NB4 (cell line): Measurements from ENCODE around the gene ANKRD11.

ENCODE experiments used
- DNase-seq: peaks from one replicate; pipeline ENCODE4 v3.0.0; 2010; ENCODE audit warnings: low read depth
- H3K4me3 ChIP-seq: one replicate; pipeline ENCODE4 v1.5.1; 2011; ENCODE audit warnings: mild to moderate bottlenecking, low read depth, low read length, moderate library complexity
- MYC ChIP-seq: IDR thresholded peaks from 2 replicates; pipeline ENCODE4 v1.6.1; 2011; ENCODE audit warnings: low read depth, low read length
- POLR2A ChIP-seq: IDR thresholded peaks from 2 replicates; pipeline ENCODE4 v1.6.1; 2011; ENCODE audit warnings: mild to moderate bottlenecking; ENCODE audit not compliant: insufficient read length; ENCODE audit errors: extremely low read depth
- TF ChIP-seq, protein P1 (sequence below): IDR thresholded peaks from 2 replicates; pipeline ENCODE4 v1.6.1; 2011; ENCODE audit warnings: low read depth, low read length
- TF ChIP-seq, protein P2 (sequence below): IDR thresholded peaks from one replicate; pipeline ENCODE4 v1.5.1; 2012; ENCODE audit warnings: low read depth, low read length

ANKRD11 gene

GRCh38 chr16:89288966-89289365, 201.4 kb downstream of the ANKRD11 start:
- no peak for DNase-seq
- no peak for TF ChIP-seq MYC
- TF ChIP-seq, protein P1, sequence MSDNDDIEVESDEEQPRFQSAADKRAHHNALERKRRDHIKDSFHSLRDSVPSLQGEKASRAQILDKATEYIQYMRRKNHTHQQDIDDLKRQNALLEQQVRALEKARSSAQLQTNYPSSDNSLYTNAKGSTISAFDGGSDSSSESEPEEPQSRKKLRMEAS = no peak
- TF ChIP-seq, protein P2, sequence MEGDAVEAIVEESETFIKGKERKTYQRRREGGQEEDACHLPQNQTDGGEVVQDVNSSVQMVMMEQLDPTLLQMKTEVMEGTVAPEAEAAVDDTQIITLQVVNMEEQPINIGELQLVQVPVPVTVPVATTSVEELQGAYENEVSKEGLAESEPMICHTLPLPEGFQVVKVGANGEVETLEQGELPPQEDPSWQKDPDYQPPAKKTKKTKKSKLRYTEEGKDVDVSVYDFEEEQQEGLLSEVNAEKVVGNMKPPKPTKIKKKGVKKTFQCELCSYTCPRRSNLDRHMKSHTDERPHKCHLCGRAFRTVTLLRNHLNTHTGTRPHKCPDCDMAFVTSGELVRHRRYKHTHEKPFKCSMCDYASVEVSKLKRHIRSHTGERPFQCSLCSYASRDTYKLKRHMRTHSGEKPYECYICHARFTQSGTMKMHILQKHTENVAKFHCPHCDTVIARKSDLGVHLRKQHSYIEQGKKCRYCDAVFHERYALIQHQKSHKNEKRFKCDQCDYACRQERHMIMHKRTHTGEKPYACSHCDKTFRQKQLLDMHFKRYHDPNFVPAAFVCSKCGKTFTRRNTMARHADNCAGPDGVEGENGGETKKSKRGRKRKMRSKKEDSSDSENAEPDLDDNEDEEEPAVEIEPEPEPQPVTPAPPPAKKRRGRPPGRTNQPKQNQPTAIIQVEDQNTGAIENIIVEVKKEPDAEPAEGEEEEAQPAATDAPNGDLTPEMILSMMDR = no peak
- TF ChIP-seq POLR2A = no peak
- H3K4me3 ChIP-seq = no peak overlapping the region

DNA sequence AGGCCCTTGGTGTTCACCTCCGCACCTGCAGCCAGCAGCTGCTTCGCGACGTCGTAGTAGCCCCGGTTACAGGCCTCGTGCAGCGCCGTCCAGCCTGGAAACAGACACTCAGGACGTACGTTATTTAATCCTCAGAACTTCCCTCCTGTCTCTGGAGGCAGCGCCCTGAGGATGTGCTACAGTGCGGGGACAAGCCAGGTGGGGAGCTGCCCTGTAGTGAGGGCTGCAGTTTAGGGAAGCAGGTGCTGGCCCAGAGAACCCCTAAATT, 201.8 kb downstream of the ANKRD11 start:
- TF ChIP-seq MYC (no peak), POLR2A (no peak)
- TF ChIP-seq, protein P1 = no peak
- TF ChIP-seq, protein P2 = no peak
- H3K4me3 ChIP-seq = no peak overlapping the region
- no peak for DNase-seq

GRCh38 chr16:89287777-89288576, 202.4 kb downstream of the ANKRD11 start:
- TF ChIP-seq, protein P1 = no peak
- no peak for TF ChIP-seq POLR2A
- TF ChIP-seq, protein P2 = no peak
- TF ChIP-seq MYC = no peak
- no peak for DNase-seq
- no peak overlapping the region for H3K4me3 ChIP-seq

- no peak for TF ChIP-seq MYC
- TF ChIP-seq, protein P1 = no peak
- TF ChIP-seq, protein P2 = no peak
- TF ChIP-seq POLR2A = no peak
- no peak for DNase-seq
- H3K4me3 ChIP-seq = no peak overlapping the region
These were observed 204.3 kb downstream of the ANKRD11 start for GRCh38 chr16:89286096-89286495.

GRCh38 chr16:89285381-89285780, 205.0 kb downstream of the ANKRD11 start:
- DNase-seq = no peak
- TF ChIP-seq, protein P1 = no peak
- TF ChIP-seq, protein P2 = no peak
- no peak overlapping the region for H3K4me3 ChIP-seq

- H3K4me3 ChIP-seq = no peak overlapping the region
- no peak for DNase-seq
- TF ChIP-seq, protein P1 = no peak
- TF ChIP-seq MYC (no peak), POLR2A (no peak)
- TF ChIP-seq, protein P2 = no peak
These were observed 206.9 kb downstream of the ANKRD11 start for GRCh38 chr16:89283449-89283848.
